GM12878 (cell line): ENCODE measurements around the gene ALAD. TPM values are rescaled to one million over a fixed set of nuclear protein-coding genes. Genes with fewer than 3 reads are reported as not detected.

ENCODE experiments used
- ATAC-seq: fragments of 200-7000 bp; cut with Tn5 transposase; 3 replicates; pipeline ENCODE4 v1.9.1; 2020; ENCODE audit warnings: mild to moderate bottlenecking, moderate library complexity
- BruUV-seq: library from RNA; stranded (reverse); fragments of 400-500 nt; replicated peaks from 2 replicates; lab custom pipeline; 2021; lab: Mats Ljungman, UMichigan
- CTCF ChIA-PET: fragments of 300-600 bp; sonication (Branson Sonifier 250); formaldehyde crosslinking; extraction: SDS; loops from one replicate; lab custom pipeline; 2021; ENCODE audit warnings: inconsistent platforms; lab: Yijun Ruan, JAX
- POLR2A ChIA-PET: fragments of 350-600 bp; formaldehyde crosslinking; extraction: SDS; loops from one replicate; lab custom pipeline; 2021; ENCODE audit warnings: inconsistent platforms; lab: Charles Lee
- RAD21 ChIA-PET: fragments of 300-600 bp; sonication (Branson Sonifier 250); formaldehyde crosslinking; loops from one replicate; lab custom pipeline; 2023; ENCODE audit warnings: antibody characterized with exemption; ENCODE audit not compliant: unreplicated experiment; lab: Charles Lee
- SMC1A ChIA-PET: fragments of 300-600 bp; sonication (Branson Sonifier 250); formaldehyde crosslinking; loops from one replicate; lab custom pipeline; 2023; ENCODE audit not compliant: unreplicated experiment, uncharacterized antibody; lab: Charles Lee
- DNase-seq: peaks from one replicate; pipeline ENCODE4 v3.0.0-alpha.2; 2011; ENCODE audit warnings: low read depth, low spot score
- FAIRE-seq: peaks from 3 replicates; lab custom pipeline; 2011; peaks lifted over from hg19 to GRCh38; lab: Jason Lieb, UNC
- H2AFZ ChIP-seq: 2 replicates; pipeline ENCODE4 v1.6.0; 2011; ENCODE audit warnings: low read depth, low read length, control low read depth; ENCODE audit not compliant: control insufficient read depth
- H3K27ac ChIP-seq: 2 replicates; pipeline ENCODE4 v1.5.1; 2011; ENCODE audit warnings: control low read depth; ENCODE audit not compliant: control insufficient read depth, insufficient read depth
- H3K27me3 ChIP-seq, 2 experiments: replicated peaks in 1 of 2; 2 replicates each; pipeline versions ENCODE4 v1.6.0 to v1.6.1; 2011; ENCODE audit warnings: low read length in 1 of 2; ENCODE audit not compliant: control insufficient read depth in 2 of 2, insufficient read depth in 2 of 2
- H3K36me3 ChIP-seq, 2 experiments: 2 replicates each; pipeline ENCODE4 v1.5.1; 2011; ENCODE audit warnings: low read length in 1 of 2; ENCODE audit not compliant: control insufficient read depth in 2 of 2, insufficient read depth in 2 of 2
- H3K4me1 ChIP-seq: 2 replicates; pipeline ENCODE4 v1.6.1; 2011; ENCODE audit warnings: mild to moderate bottlenecking, low read length, moderate library complexity, mixed read lengths; ENCODE audit not compliant: control insufficient read depth, insufficient read depth
- H3K4me2 ChIP-seq: 2 replicates; pipeline ENCODE4 v1.6.0; 2011; ENCODE audit warnings: control low read depth; ENCODE audit not compliant: control insufficient read depth, insufficient read depth
- H3K4me3 ChIP-seq: fragments of 200-600 bp; sonication (generic); 2 replicates; pipeline ENCODE4 v1.5.1; 2016
- H3K79me2 ChIP-seq: 2 replicates; pipeline ENCODE4 v1.6.0; 2011; ENCODE audit warnings: low read length; ENCODE audit not compliant: control insufficient read depth, insufficient read depth
- H3K9ac ChIP-seq: 2 replicates; pipeline ENCODE4 v1.8.0; 2011; ENCODE audit warnings: low read length, control low read depth, mixed read lengths; ENCODE audit not compliant: control insufficient read depth, insufficient read depth
- H3K9me3 ChIP-seq: replicated peaks from 3 replicates; pipeline ENCODE4 v1.5.1; 2011; ENCODE audit warnings: mild to moderate bottlenecking, low read length; ENCODE audit not compliant: control insufficient read depth, insufficient read depth
- H4K20me1 ChIP-seq: 2 replicates; pipeline ENCODE4 v1.6.0; 2011; ENCODE audit not compliant: control insufficient read depth, insufficient read depth
- DPF2 ChIP-seq: fragments of 450-650 bp; IDR thresholded peaks from 2 replicates; pipeline ENCODE4 v1.6.1; 2017; ENCODE audit warnings: mild to moderate bottlenecking
- EGR1 ChIP-seq, 2 experiments: IDR thresholded peaks; 1 replicate in 1 of 2; 2 replicates in 1 of 2; pipeline ENCODE4 v1.6.1; 2011 to 2012; ENCODE audit warnings: low read depth in 2 of 2, low read length in 2 of 2, borderline replicate concordance in 1 of 2, mild to moderate bottlenecking in 1 of 2, moderate library complexity in 1 of 2
- GABPA ChIP-seq: IDR thresholded peaks from 2 replicates; pipeline ENCODE4 v1.6.1; 2014; ENCODE audit warnings: antibody characterized with exemption, low read depth, mild to moderate bottlenecking, inconsistent platforms
- IRF4 ChIP-seq: IDR thresholded peaks from 2 replicates; pipeline ENCODE4 v1.6.1; 2011; ENCODE audit warnings: low read depth, low read length
- KAT2A ChIP-seq: conservative IDR thresholded peaks from 2 replicates; pipeline ENCODE4 v1.6.1; 2011; ENCODE audit warnings: low read depth, low read length; ENCODE audit not compliant: control insufficient read depth
- MYB ChIP-seq: fragments of 150-350 bp; IDR thresholded peaks from 2 replicates; pipeline ENCODE4 v1.6.1; 2014; ENCODE audit warnings: mild to moderate bottlenecking, low read depth, low read length, borderline replicate concordance
- PAX5 ChIP-seq: IDR thresholded peaks from 2 replicates; pipeline ENCODE4 v1.6.1; 2011; ENCODE audit warnings: low read depth, low read length, borderline replicate concordance
- SREBF2 ChIP-seq: IDR thresholded peaks from 2 replicates; pipeline ENCODE4 v1.6.1; 2012; ENCODE audit warnings: mild to moderate bottlenecking, low read length
- SRF ChIP-seq, 2 experiments: IDR thresholded peaks; 2 replicates each; pipeline ENCODE4 v1.6.1; 2011; ENCODE audit warnings: low read depth in 2 of 2, low read length in 2 of 2, mild to moderate bottlenecking in 1 of 2, moderate library complexity in 1 of 2
- ZNF384 ChIP-seq: IDR thresholded peaks from 2 replicates; pipeline ENCODE4 v1.6.1; 2012; ENCODE audit warnings: low read depth, mild to moderate bottlenecking, low read length, improper control_type of control experiment, borderline replicate concordance
- WGBS: methylation state at CpG from one replicate; pipeline ENCODE4 v1.1.6; 2016; ENCODE audit warnings: low lambda C conversion rate; ENCODE audit not compliant: insufficient replicate concordance, insufficient coverage; ENCODE audit errors: missing lambda C conversion rate; 5-methylcytosine and 5-hydroxymethylcytosine counted together
- in situ Hi-C: fragments of 300-500 bp; cut with MboI; formaldehyde crosslinking; loops from 9 replicates; pipeline ENCODE4 v1.14.3; 2018; ENCODE audit warnings: mixed read lengths
- intact Hi-C: fragments of 100-400 bp; cut with micrococcal nuclease; formaldehyde crosslinking; loops from one replicate; pipeline ENCODE4 v1.14.2; 2022; ENCODE audit not compliant: unreplicated experiment
- polyA plus RNA-seq, 11 experiments: library from polyadenylated mRNA; depleted of rRNA in 4 of 11; unstranded in 6 of 11; stranded (reverse) in 5 of 11; fragments of >200 nt; fragmentation: Nextera tagmentation in 4 of 11; fragmentation: Illumina TruSeq in 1 of 11; extraction: Ambion mirVana in 4 of 11; extraction: Trizol in 1 of 11; gene quantifications; 1 replicate in 1 of 11; 2 replicates in 10 of 11; pipeline versions ENCODE4 v1.2.1 to v1.2.3, GENCODE V29; 2011 to 2016; ENCODE audit warnings: inconsistent platforms in 2 of 11, missing spikeins in 2 of 11, low read depth in 1 of 11
- total RNA-seq, 4 experiments: library from RNA; depleted of rRNA in 3 of 4; stranded (reverse); fragments of >200 nt in 3 of 4; fragmentation: Illumina TruSeq in 1 of 4; extraction: Trizol in 1 of 4; gene quantifications; 2 replicates each; pipeline versions ENCODE4 v1.2.1 to v1.2.3, GENCODE V29; 2013 to 2021
- TF ChIP-seq, protein P1 (sequence below): IDR thresholded peaks from 2 replicates; pipeline ENCODE4 v1.6.1; 2011; ENCODE audit warnings: low read depth, mild to moderate bottlenecking, low read length, moderate library complexity, borderline replicate concordance; ENCODE audit errors: extremely low read depth

ALAD gene
- total and polyA plus RNA-seq, 10 of the 15 experiments (the other 5 are each of a cell fraction or from before 2014, with no cell fraction given), result 2.4 to 21.6 (median 12.9) TPM

DNA sequence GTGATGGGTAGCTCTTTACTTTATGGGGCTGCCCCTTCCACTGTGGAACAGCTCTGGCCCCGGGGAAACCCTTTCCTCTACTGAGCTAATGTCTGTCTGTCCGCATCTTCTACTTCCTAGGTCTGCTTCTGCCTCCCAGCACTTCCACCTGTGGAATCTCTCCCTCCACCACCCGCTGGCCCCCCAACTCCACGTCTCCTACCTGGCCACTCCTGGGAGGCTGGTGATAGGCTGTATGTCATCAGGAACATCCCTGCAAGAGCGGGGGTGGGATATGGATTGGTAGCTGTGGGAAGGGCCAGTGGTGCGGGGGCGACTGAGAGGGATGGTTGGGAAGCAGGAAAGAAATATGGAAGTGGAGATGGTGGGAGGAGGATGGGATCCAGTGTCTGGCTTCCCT, 9.2 kb downstream of the ALAD start:
- Histone ChIP-seq H3K4me1 (no peaks in the 10 kb centered on the region), H3K36me3 (peaks cover 0 to 10% of the 10 kb centered on the region in 2 experiments; a peak in 3 of 4 replicates), H3K27ac (no peak overlapping the region), H2AFZ (no peak overlapping the region), H3K9me3 (no peaks in the 10 kb centered on the region), H4K20me1 (no peaks in the 10 kb centered on the region; the same call in 1 of the 2 replicates), H3K27me3 (no peaks in the 10 kb centered on the region), H3K4me2 (no peak overlapping the region), H3K79me2 (no peaks in the 10 kb centered on the region), H3K4me3 (no peak overlapping the region), H3K9ac (no peak overlapping the region)
- ChIA-PET SMC1A (no interaction called here), CTCF (interaction anchor here (1.2 kb wide), 1 partner anchor 10 kb away, joined by 3 read pairs; the partner anchor contains the start of gene ALAD), RAD21 (no interaction called here), POLR2A (no interaction called here)
- BruUV-seq, result no TSS peak
- no peak for TF ChIP-seq SRF (IDR thresholded peaks at IDR 0.05; ENCODE audit: low read depth in 2 of 2, low read length in 2 of 2)
- FAIRE-seq (no peak), DNase-seq (no peak), ATAC-seq (no peak)
- in situ Hi-C loops (no loop called here), intact Hi-C loops (no loop called here)
- 92% methylated on average over 7 of the region's 7 CpGs for WGBS

DNA sequence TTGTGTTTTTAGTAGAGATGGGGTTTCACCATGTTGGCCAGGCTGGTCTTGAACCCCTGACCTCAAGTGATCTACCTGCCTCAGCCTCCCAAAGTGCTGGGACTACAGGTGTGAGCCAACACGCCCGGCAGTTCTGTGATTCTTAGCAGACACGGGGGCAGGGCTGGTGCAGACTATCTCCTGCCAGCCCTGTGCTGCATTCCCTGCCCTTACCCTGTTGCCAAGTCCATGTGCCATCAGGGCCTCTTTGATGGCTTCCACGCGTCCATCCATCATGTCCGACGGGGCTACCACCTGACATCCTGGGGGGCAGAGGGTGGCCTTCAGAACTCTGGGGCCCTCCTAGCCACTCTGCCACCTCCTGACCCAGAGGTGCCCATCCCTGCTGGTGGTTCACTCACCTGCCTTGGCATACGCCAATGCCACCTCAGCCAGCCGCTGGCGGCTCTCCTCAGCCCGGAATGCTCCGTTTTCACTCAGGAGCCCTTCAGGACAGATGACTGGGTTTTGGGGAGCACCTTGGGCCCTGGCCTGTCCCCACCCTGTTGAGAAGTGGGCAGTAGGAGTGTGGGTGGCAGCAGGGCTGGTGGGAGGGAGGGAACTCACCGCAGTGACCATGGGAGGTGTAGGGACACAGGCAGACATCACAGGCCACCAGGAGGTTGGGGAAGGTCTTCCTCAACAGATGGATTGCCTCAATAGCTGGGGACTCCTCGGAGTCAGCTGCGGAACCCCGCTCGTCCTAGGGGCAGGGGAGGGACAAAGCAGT, 10.7 kb downstream of the ALAD start:
- no peak overlapping the region for H3K27ac ChIP-seq
- H3K4me1 ChIP-seq, result no peaks in the 10 kb centered on the region
- no peak for DNase-seq
- peaks cover 0 to 10% of the 10 kb centered on the region in 2 experiments; a peak in 3 of 4 replicates for H3K36me3 ChIP-seq
- ChIA-PET SMC1A (no interaction called here), RAD21 (no interaction called here), POLR2A (no interaction called here), CTCF (interaction anchor here (1.2 kb wide), 1 partner anchor 11 kb away, joined by 3 read pairs; the partner anchor contains the start of gene ALAD)
- BruUV-seq, result no TSS peak
- H4K20me1 ChIP-seq, result no peaks in the 10 kb centered on the region; the same call in 1 of the 2 replicates
- H3K79me2 ChIP-seq, result no peaks in the 10 kb centered on the region
- FAIRE-seq, result no peak
- H3K4me3 ChIP-seq, result no peak overlapping the region
- H3K4me2 ChIP-seq, result no peak overlapping the region
- no peaks in the 10 kb centered on the region for H3K27me3 ChIP-seq
- no peak for TF ChIP-seq IRF4
- TF ChIP-seq PAX5, result no peak
- no peak for TF ChIP-seq EGR1 (IDR thresholded peaks at IDR 0.05; ENCODE audit: borderline replicate concordance in 1 of 2, low read depth in 2 of 2, low read length in 2 of 2)
- TF ChIP-seq ZNF384, result no peak
- TF ChIP-seq SREBF2, result no peak
- no peak for TF ChIP-seq DPF2
- TF ChIP-seq, protein P1, sequence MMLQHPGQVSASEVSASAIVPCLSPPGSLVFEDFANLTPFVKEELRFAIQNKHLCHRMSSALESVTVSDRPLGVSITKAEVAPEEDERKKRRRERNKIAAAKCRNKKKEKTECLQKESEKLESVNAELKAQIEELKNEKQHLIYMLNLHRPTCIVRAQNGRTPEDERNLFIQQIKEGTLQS, result no peak
- TF ChIP-seq KAT2A, result no peak
- TF ChIP-seq GABPA, result no peak
- no peak for TF ChIP-seq MYB
- H3K9ac ChIP-seq, result no peak overlapping the region
- in situ Hi-C loops (no loop called here), intact Hi-C loops (no loop called here)
- 87% methylated on average over 17 of the region's 17 CpGs for WGBS
- ATAC-seq, result no peak
- no peak overlapping the region for H2AFZ ChIP-seq
- H3K9me3 ChIP-seq, result no peaks in the 10 kb centered on the region
